ENCODE results near the gene MSLN. TPM values are rescaled to one million over a fixed set of nuclear protein-coding genes. Genes with fewer than 3 reads are reported as not detected.

Gene MSLN
- total RNA-seq, 1 experiment from 2014 or later: not detected

- in situ Hi-C loops (cut with HindIII; ENCODE audit: low pct_unique_long_range_greater_than_20kb, low sequenced_read_pairs): no loop called here
- DNase-seq (ENCODE audit: low read depth): no peak
Observed at GRCh38 chr16:796296-797119, 36.0 kb downstream of the MSLN start.

- DNase-seq (ENCODE audit: low read depth): no peak
- in situ Hi-C loops (cut with HindIII; ENCODE audit: low pct_unique_long_range_greater_than_20kb, low sequenced_read_pairs): no loop called here
Observed at GRCh38 chr16:797120-797420, 36.5 kb downstream of the MSLN start.

GRCh38 chr16:797686-798085 is 37.2 kb downstream of the MSLN start:
- in situ Hi-C loops (cut with HindIII; ENCODE audit: low pct_unique_long_range_greater_than_20kb, low sequenced_read_pairs): no loop called here
- DNase-seq (ENCODE audit: low read depth): no peak

GRCh38 chr16:798666-799065 is 38.1 kb downstream of the MSLN start:
- DNase-seq (ENCODE audit: low read depth): no peak
- in situ Hi-C loops (cut with HindIII; ENCODE audit: low pct_unique_long_range_greater_than_20kb, low sequenced_read_pairs): no loop called here

- in situ Hi-C loops (cut with HindIII; ENCODE audit: low pct_unique_long_range_greater_than_20kb, low sequenced_read_pairs): no loop called here
- DNase-seq (ENCODE audit: low read depth): no peak
Observed at GRCh38 chr16:799111-799947, 38.8 kb downstream of the MSLN start.

- no peak for DNase-seq (ENCODE audit: low read depth)
- in situ Hi-C loops (cut with HindIII; ENCODE audit: low pct_unique_long_range_greater_than_20kb, low sequenced_read_pairs): no loop called here
Observed at GRCh38 chr16:799948-800833, 39.7 kb downstream of the MSLN start, which contains the start of gene GNG13. Gene GNG13, minus strand, starts transcription at chr16:800734. Its CDS starts 1,657 bp downstream, at chr16:799077.

GRCh38 chr16:800834-801511 is 40.4 kb downstream of the MSLN start:
- no peak for DNase-seq (ENCODE audit: low read depth)
- in situ Hi-C loops (cut with HindIII; ENCODE audit: low pct_unique_long_range_greater_than_20kb, low sequenced_read_pairs): no loop called here

- DNase-seq (ENCODE audit: low read depth): no peak
- in situ Hi-C loops (cut with HindIII; ENCODE audit: low pct_unique_long_range_greater_than_20kb, low sequenced_read_pairs): no loop called here
Observed at GRCh38 chr16:801584-802363, 41.2 kb downstream of the MSLN start.

GRCh38 chr16:802461-802860 is 41.9 kb downstream of the MSLN start:
- no peak for DNase-seq (ENCODE audit: low read depth)
- in situ Hi-C loops (cut with HindIII; ENCODE audit: low pct_unique_long_range_greater_than_20kb, low sequenced_read_pairs): no loop called here

GRCh38 chr16:802914-803753 is 42.6 kb downstream of the MSLN start:
- no peak for DNase-seq (ENCODE audit: low read depth)
- in situ Hi-C loops (cut with HindIII; ENCODE audit: low pct_unique_long_range_greater_than_20kb, low sequenced_read_pairs): no loop called here

- no peak for DNase-seq (ENCODE audit: low read depth)
- in situ Hi-C loops (cut with HindIII; ENCODE audit: low pct_unique_long_range_greater_than_20kb, low sequenced_read_pairs): no loop called here
Observed at GRCh38 chr16:803754-804080, 43.2 kb downstream of the MSLN start.

- no peak for DNase-seq (ENCODE audit: low read depth)
- in situ Hi-C loops (cut with HindIII; ENCODE audit: low pct_unique_long_range_greater_than_20kb, low sequenced_read_pairs): no loop called here
Observed at GRCh38 chr16:804193-805048, 43.9 kb downstream of the MSLN start.

GRCh38 chr16:805474-805873 is 44.9 kb downstream of the MSLN start:
- no peak for DNase-seq (ENCODE audit: low read depth)
- in situ Hi-C loops (cut with HindIII; ENCODE audit: low pct_unique_long_range_greater_than_20kb, low sequenced_read_pairs): no loop called here

GRCh38 chr16:807347-808084 is 47.0 kb downstream of the MSLN start:
- in situ Hi-C loops (cut with HindIII; ENCODE audit: low pct_unique_long_range_greater_than_20kb, low sequenced_read_pairs): no loop called here
- DNase-seq (ENCODE audit: low read depth): peak; percentile 84

GRCh38 chr16:808085-808386 is 47.5 kb downstream of the MSLN start:
- in situ Hi-C loops (cut with HindIII; ENCODE audit: low pct_unique_long_range_greater_than_20kb, low sequenced_read_pairs): no loop called here
- no peak for DNase-seq (ENCODE audit: low read depth)
